Uterus (tissue), 2 donors: ENCODE measurements around the gene DEXI.

Source experiments
- CTCF ChIP-seq, 4 experiments: fragments of 200-600 bp in 2 of 4; fragments of 450-650 bp in 2 of 4; sonication (generic) in 2 of 4; IDR thresholded peaks; one replicate each; pipeline ENCODE4 v1.5.1; 2016 to 2019; ENCODE audit warnings: antibody characterized with exemption in 4 of 4, mild to moderate bottlenecking in 2 of 4, moderate library complexity in 1 of 4
- POLR2A ChIP-seq, 2 donors: fragments of 450-650 bp; IDR thresholded peaks; one replicate each; pipeline ENCODE4 v1.6.1; 2016; ENCODE audit warnings: antibody characterized with exemption in 2 of 2, mild to moderate bottlenecking in 1 of 2, moderate library complexity in 1 of 2

GRCh38 chr16:10926867-10927266 is 15.4 kb downstream of the DEXI start:
- TF ChIP-seq CTCF (IDR thresholded peaks at IDR 0.05) (no peak), POLR2A (IDR thresholded peaks at IDR 0.05) (no peak)
